Measurements from ENCODE around the gene PIP5K1C. TPM values are rescaled to one million over a fixed set of nuclear protein-coding genes. Genes with fewer than 3 reads are reported as not detected.
"Not testable (repeated sequence)": the region's sequence is repeated elsewhere in the genome, so short reads cannot be mapped to it uniquely, and the experiment has no call there.

Gene PIP5K1C
- total and polyA plus RNA-seq, 8 donors: 20.2 to 42.2 (median 27.0) TPM

DNA sequence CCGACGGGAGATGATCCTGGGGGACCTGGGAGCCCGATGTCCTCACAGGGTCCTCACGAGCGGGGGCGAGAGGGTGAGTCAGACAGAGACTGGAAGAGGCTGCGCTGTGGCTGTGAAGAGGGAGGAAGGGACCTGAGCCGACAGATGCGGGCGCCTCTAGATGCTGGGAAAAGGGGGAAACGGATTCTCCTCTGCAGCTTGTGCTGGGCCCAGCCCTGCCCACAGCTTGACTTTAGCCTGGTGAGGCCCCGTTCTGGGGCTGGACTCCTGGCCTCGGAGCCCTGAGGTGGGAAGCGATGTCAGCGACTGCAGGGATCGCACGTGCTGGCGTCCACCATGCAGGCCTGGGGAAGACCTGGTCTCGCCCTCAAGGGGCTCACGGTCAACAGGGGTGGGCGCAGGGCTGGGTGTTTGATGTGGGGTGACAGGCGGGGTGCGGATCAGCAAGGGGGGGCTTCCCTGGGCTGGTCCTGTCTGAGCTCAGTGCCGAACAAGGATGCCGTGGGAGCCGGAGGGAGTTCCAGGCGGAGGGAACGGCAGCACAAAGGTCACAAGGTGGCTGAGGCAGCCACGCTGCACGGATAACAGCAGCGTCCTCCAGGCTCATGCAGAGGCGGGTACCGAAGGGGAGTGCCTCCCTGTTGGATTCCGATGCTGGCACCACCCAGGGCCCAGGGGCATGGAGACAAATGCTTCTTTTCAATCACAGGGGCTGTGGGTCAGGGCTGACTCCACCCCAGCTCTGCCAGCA is 31.8 kb downstream of the PIP5K1C start:
- H3K4me3 ChIP-seq: no peak overlapping the region
- peaks cover 0 to 24% of the 10 kb centered on the region in 2 donors for H3K36me3 ChIP-seq
- no peaks in the 10 kb centered on the region for H3K9me3 ChIP-seq
- peaks cover 13 to 42% of the 10 kb centered on the region in 2 donors for H3K4me1 ChIP-seq
- no peak for ATAC-seq
- peak overlapping the region in 1 of 2 donors; percentile 77 for H3K27ac ChIP-seq
- DNase-seq: no peak
- peaks cover 0 to 17% of the 10 kb centered on the region in 2 donors for H3K27me3 ChIP-seq
- intact Hi-C loops (cut with DNase I): loop anchor here (5.0 kb wide), 1 partner anchor 34 kb away; the partner anchor contains the start of gene PIP5K1C (in 2 of the 2)
- TF ChIP-seq, protein P1, sequence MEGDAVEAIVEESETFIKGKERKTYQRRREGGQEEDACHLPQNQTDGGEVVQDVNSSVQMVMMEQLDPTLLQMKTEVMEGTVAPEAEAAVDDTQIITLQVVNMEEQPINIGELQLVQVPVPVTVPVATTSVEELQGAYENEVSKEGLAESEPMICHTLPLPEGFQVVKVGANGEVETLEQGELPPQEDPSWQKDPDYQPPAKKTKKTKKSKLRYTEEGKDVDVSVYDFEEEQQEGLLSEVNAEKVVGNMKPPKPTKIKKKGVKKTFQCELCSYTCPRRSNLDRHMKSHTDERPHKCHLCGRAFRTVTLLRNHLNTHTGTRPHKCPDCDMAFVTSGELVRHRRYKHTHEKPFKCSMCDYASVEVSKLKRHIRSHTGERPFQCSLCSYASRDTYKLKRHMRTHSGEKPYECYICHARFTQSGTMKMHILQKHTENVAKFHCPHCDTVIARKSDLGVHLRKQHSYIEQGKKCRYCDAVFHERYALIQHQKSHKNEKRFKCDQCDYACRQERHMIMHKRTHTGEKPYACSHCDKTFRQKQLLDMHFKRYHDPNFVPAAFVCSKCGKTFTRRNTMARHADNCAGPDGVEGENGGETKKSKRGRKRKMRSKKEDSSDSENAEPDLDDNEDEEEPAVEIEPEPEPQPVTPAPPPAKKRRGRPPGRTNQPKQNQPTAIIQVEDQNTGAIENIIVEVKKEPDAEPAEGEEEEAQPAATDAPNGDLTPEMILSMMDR (IDR thresholded peaks at IDR 0.05): no peak

DNA sequence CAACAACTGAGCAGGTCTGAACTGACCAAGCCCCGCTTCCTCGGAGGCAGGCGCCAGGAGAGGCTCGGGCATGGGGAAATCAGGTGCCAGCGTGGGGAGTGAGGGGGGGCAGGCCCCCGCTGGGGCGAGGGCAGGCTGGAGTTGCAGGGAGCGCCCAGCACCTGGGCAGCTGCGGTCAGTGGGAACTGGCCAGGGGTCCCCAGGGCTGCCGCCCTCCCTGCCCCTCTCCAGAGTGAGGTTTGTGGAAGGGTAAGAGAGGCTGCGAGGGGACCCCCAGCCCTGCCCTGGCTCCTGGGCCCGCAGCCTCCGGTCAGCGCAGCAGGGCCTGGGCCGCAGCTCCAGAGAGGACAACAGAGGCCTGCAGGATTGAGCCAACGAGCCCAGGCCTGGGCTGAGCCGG is 32.5 kb downstream of the PIP5K1C start:
- Histone ChIP-seq H3K9me3 (no peaks in the 10 kb centered on the region), H3K27me3 (peaks cover 0 to 17% of the 10 kb centered on the region in 2 donors), H3K27ac (no peak overlapping the region), H3K4me1 (peaks cover 13 to 41% of the 10 kb centered on the region in 2 donors), H3K36me3 (peaks cover 0 to 32% of the 10 kb centered on the region in 2 donors), H3K4me3 (no peak overlapping the region)
- DNase-seq: no peak
- intact Hi-C loops (cut with DNase I): loop anchor here (5.0 kb wide), 1 partner anchor 35 kb away; the partner anchor contains the start of gene PIP5K1C (in 2 of the 2)
- no peak for ATAC-seq
- TF ChIP-seq, protein P1 (IDR thresholded peaks at IDR 0.05): no peak

DNA sequence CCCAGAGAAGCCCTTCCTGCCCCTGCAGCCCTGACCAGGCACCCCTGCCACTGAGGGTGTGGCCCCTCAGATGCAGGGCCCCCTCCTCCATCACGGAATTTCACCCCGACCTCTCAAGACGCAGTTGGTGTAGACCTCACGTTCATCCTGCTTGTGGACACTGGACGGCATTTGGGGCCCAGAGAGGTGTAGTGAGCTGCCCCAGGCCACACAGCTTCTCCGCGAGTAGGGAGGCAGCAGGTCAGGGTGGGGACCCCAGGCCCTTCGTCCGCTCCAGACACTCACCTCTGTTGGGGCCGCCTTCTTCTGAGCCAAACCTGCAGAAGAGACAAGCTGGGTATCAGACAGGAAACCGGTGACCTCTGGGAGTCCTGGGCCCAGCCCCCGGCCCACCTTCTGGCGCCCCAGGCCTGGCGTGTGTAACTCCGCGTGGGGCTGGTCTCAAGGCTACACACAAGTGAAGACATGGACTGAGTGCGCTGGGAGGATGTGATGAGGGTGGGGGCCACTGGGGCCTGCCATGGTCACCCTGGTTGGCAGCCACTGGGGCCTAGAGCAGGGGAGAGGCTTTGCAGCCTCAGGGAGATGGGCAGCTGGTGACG is 33.1 kb downstream of the PIP5K1C start:
- Histone ChIP-seq H3K9me3 (no peaks in the 10 kb centered on the region), H3K4me3 (no peak overlapping the region), H3K36me3 (peaks cover 0 to 38% of the 10 kb centered on the region in 2 donors), H3K4me1 (peaks cover 13 to 35% of the 10 kb centered on the region in 2 donors), H3K27ac (no peak overlapping the region), H3K27me3 (peaks cover 0 to 16% of the 10 kb centered on the region in 2 donors)
- DNase-seq (no peak), ATAC-seq (no peak)
- TF ChIP-seq, protein P1 (IDR thresholded peaks at IDR 0.05): no peak
- intact Hi-C loops (cut with DNase I): loop anchor here (5.0 kb wide), 1 partner anchor 35 kb away; the partner anchor contains the start of gene PIP5K1C (in 2 of the 2)

DNA sequence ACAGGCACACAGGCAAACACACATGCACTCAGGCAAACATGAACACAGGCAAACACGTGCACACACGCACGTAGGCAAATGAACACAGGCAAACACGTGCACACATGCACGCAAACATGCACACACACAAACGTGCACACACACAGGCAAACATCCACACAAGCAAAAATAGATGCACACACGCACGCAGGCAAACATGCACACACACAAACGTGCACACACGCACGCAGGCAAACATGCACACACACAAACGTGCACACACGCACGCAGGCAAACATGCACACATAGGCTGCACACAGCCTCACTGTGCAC is 33.8 kb downstream of the PIP5K1C start:
- H3K27ac ChIP-seq, H3K9me3 ChIP-seq, H3K27me3 ChIP-seq, ATAC-seq, DNase-seq, H3K4me3 ChIP-seq: not testable (repeated sequence)
- H3K36me3 ChIP-seq: peaks cover 0 to 45% of the 10 kb centered on the region in 2 donors
- H3K4me1 ChIP-seq: peaks cover 12 to 28% of the 10 kb centered on the region in 2 donors
- intact Hi-C loops (cut with DNase I): loop anchor here (5.0 kb wide), 1 partner anchor 36 kb away; the partner anchor contains the start of gene PIP5K1C (in 2 of the 2)

DNA sequence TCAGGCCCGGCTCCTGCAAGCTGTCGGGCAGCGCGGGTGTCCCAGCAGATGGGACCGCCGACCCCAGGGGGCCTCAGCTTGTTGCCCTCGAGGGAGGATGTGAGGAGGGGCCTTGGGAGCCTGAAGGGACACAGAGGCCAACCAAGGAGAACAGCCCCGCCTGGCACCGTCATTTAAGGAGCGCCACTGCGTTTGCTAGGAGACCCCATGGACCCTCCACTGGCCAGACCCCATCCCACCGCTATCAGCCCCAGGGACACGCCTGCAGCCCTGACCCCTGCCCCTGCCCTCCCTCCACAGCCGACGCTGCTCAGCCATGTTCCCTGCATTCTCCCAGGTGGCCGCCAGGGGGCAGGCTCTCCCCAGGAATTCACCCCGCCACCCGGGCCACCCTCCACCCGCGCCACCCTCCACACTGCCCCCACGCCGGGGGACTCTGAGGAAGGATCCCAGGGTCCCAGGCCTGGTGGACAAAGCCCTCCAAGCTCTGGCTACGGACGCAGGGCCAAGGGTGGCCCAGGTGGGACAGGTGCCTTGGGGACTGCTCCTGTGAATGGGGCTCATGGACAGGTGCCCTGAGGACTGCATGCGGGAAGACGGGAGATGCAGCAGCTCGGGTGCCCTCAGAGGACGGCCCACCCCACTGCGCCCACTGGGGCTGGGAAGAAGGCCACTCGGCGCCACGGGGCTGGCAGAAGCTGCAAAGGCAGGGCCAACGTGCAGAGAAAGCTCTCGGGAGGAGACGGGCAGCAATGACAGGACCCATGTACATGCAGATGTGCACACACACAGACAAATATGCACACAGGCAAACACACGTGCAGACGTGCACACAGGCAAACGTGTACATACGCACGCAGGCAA is 34.4 kb downstream of the PIP5K1C start:
- Histone ChIP-seq H3K27ac (no peak overlapping the region), H3K4me1 (peaks cover 6 to 22% of the 10 kb centered on the region in 2 donors), H3K4me3 (no peak overlapping the region), H3K9me3 (no peaks in the 10 kb centered on the region), H3K27me3 (peaks cover 0 to 4% of the 10 kb centered on the region in 2 donors), H3K36me3 (peaks cover 0 to 50% of the 10 kb centered on the region in 2 donors)
- peak in 2 of 4 donors; percentile 66 to 93 for DNase-seq
- TF ChIP-seq, protein P1 (IDR thresholded peaks at IDR 0.05): peak; percentile 93 to 96
- intact Hi-C loops (cut with DNase I): loop anchor here (5.0 kb wide), 1 partner anchor 36 kb away; the partner anchor contains the start of gene PIP5K1C (in 2 of the 2)
- peak; percentile 83 for ATAC-seq
